GM12878 (cell line): ENCODE measurements around the gene ADGRE2.

Experiments used
- TF ChIP-seq, protein P1 (sequence below), 3 experiments: IDR thresholded peaks in 2 of 3; conservative IDR thresholded peaks in 1 of 3; 2 replicates each; pipeline ENCODE4 v1.5.1; 2011; ENCODE audit warnings: low read depth in 3 of 3, low read length in 3 of 3, mild to moderate bottlenecking in 3 of 3, control low read depth in 2 of 3, moderate library complexity in 2 of 3, inconsistent platforms in 1 of 3, mixed read lengths in 1 of 3; ENCODE audit not compliant: control insufficient read depth in 2 of 3, insufficient read depth in 1 of 3; ENCODE audit errors: extremely low read depth in 1 of 3
- TF ChIP-seq, protein P2 (sequence below): IDR thresholded peaks from 2 replicates; pipeline ENCODE4 v1.6.1; 2012; ENCODE audit warnings: mild to moderate bottlenecking, low read depth, low read length

DNA sequence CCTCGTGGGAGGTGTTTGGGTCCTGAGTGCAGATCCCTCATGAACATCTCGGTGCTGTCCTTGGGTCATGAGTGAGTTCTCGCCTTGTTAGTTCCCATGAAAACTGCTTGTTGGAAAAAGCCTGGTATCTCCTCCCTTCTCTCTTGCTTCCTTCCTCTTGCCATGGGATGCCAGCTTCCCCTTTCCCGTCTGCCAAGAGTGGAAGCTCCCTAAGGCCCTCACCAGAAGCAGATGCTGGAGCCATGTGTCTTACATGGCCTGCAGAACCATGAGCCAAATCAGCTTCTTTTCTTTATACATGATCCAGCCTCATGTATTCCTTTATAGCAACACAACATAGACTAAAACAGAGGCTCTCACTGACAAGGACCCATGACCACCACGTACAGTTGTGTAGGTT is 8.2 kb downstream of the ADGRE2 start:
- TF ChIP-seq, protein P1, sequence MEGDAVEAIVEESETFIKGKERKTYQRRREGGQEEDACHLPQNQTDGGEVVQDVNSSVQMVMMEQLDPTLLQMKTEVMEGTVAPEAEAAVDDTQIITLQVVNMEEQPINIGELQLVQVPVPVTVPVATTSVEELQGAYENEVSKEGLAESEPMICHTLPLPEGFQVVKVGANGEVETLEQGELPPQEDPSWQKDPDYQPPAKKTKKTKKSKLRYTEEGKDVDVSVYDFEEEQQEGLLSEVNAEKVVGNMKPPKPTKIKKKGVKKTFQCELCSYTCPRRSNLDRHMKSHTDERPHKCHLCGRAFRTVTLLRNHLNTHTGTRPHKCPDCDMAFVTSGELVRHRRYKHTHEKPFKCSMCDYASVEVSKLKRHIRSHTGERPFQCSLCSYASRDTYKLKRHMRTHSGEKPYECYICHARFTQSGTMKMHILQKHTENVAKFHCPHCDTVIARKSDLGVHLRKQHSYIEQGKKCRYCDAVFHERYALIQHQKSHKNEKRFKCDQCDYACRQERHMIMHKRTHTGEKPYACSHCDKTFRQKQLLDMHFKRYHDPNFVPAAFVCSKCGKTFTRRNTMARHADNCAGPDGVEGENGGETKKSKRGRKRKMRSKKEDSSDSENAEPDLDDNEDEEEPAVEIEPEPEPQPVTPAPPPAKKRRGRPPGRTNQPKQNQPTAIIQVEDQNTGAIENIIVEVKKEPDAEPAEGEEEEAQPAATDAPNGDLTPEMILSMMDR (IDR thresholded peaks at IDR 0.05 in 2 of 3, conservative IDR thresholded peaks at IDR 0.05 in 1 of 3; ENCODE audit: control insufficient read depth in 2 of 3, extremely low read depth in 1 of 3, insufficient read depth in 1 of 3, low read depth in 3 of 3, low read length in 3 of 3), result no peak
- TF ChIP-seq, protein P2, sequence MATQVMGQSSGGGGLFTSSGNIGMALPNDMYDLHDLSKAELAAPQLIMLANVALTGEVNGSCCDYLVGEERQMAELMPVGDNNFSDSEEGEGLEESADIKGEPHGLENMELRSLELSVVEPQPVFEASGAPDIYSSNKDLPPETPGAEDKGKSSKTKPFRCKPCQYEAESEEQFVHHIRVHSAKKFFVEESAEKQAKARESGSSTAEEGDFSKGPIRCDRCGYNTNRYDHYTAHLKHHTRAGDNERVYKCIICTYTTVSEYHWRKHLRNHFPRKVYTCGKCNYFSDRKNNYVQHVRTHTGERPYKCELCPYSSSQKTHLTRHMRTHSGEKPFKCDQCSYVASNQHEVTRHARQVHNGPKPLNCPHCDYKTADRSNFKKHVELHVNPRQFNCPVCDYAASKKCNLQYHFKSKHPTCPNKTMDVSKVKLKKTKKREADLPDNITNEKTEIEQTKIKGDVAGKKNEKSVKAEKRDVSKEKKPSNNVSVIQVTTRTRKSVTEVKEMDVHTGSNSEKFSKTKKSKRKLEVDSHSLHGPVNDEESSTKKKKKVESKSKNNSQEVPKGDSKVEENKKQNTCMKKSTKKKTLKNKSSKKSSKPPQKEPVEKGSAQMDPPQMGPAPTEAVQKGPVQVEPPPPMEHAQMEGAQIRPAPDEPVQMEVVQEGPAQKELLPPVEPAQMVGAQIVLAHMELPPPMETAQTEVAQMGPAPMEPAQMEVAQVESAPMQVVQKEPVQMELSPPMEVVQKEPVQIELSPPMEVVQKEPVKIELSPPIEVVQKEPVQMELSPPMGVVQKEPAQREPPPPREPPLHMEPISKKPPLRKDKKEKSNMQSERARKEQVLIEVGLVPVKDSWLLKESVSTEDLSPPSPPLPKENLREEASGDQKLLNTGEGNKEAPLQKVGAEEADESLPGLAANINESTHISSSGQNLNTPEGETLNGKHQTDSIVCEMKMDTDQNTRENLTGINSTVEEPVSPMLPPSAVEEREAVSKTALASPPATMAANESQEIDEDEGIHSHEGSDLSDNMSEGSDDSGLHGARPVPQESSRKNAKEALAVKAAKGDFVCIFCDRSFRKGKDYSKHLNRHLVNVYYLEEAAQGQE, result no peak
